Measurements from ENCODE around the gene CPNE9.

CPNE9 gene

GRCh38 chr3:9681011-9681722 is 22.5 kb upstream of the CPNE9 start:
- Mint-ChIP-seq H3K36me3 (peaks cover 65% of the 10 kb centered on the region), H3K27ac (no peak overlapping the region), H3K4me1 (peaks cover 8% of the 10 kb centered on the region), H3K9me3 (no peaks in the 10 kb centered on the region), H3K4me3 (no peak overlapping the region), H3K27me3 (no peaks in the 10 kb centered on the region)
- DNase-seq (ENCODE audit: low spot score in 2 of 2) (no peak), ATAC-seq (ENCODE audit: low read depth) (no peak)

GRCh38 chr3:9681723-9682081 is 21.9 kb upstream of the CPNE9 start:
- Mint-ChIP-seq H3K36me3 (peaks cover 65% of the 10 kb centered on the region), H3K9me3 (no peaks in the 10 kb centered on the region), H3K4me3 (no peak overlapping the region), H3K27ac (no peak overlapping the region), H3K27me3 (no peaks in the 10 kb centered on the region), H3K4me1 (peaks cover 8% of the 10 kb centered on the region)
- no peak for DNase-seq (ENCODE audit: low spot score in 2 of 2)
- ATAC-seq (ENCODE audit: low read depth), result no peak

GRCh38 chr3:9682096-9682495 is 21.5 kb upstream of the CPNE9 start:
- H3K27ac Mint-ChIP-seq, result no peak overlapping the region
- no peak for DNase-seq (ENCODE audit: low spot score in 2 of 2)
- peaks cover 64% of the 10 kb centered on the region for H3K36me3 Mint-ChIP-seq
- H3K9me3 Mint-ChIP-seq, result no peaks in the 10 kb centered on the region
- H3K4me3 Mint-ChIP-seq, result no peak overlapping the region
- H3K4me1 Mint-ChIP-seq, result peaks cover 8% of the 10 kb centered on the region
- H3K27me3 Mint-ChIP-seq, result no peaks in the 10 kb centered on the region
- no peak for ATAC-seq (ENCODE audit: low read depth)

- Mint-ChIP-seq H3K4me3 (no peak overlapping the region), H3K9me3 (no peaks in the 10 kb centered on the region), H3K27ac (no peak overlapping the region), H3K36me3 (peaks cover 61% of the 10 kb centered on the region), H3K27me3 (no peaks in the 10 kb centered on the region), H3K4me1 (peaks cover 8% of the 10 kb centered on the region)
- ATAC-seq (ENCODE audit: low read depth) (no peak), DNase-seq (ENCODE audit: low spot score in 2 of 2) (no peak)
Measured at GRCh38 chr3:9683426-9683825, 20.2 kb upstream of the CPNE9 start.

- Mint-ChIP-seq H3K27ac (no peak overlapping the region), H3K4me1 (peaks cover 19% of the 10 kb centered on the region), H3K9me3 (no peaks in the 10 kb centered on the region), H3K4me3 (no peak overlapping the region), H3K36me3 (peaks cover 59% of the 10 kb centered on the region), H3K27me3 (no peaks in the 10 kb centered on the region)
- DNase-seq (ENCODE audit: low spot score in 2 of 2) (no peak), ATAC-seq (ENCODE audit: low read depth) (no peak)
Measured at GRCh38 chr3:9685216-9686049, 18.2 kb upstream of the CPNE9 start.

- Mint-ChIP-seq H3K4me1 (peaks cover 20% of the 10 kb centered on the region), H3K27ac (no peak overlapping the region), H3K27me3 (no peaks in the 10 kb centered on the region), H3K36me3 (peaks cover 58% of the 10 kb centered on the region), H3K4me3 (no peak overlapping the region), H3K9me3 (no peaks in the 10 kb centered on the region)
- no peak for ATAC-seq (ENCODE audit: low read depth)
- no peak for DNase-seq (ENCODE audit: low spot score in 2 of 2)
Measured at GRCh38 chr3:9686050-9686550, 17.5 kb upstream of the CPNE9 start.

- H3K4me1 Mint-ChIP-seq, result peaks cover 22% of the 10 kb centered on the region
- peaks cover 52% of the 10 kb centered on the region for H3K36me3 Mint-ChIP-seq
- no peak overlapping the region for H3K4me3 Mint-ChIP-seq
- no peak for ATAC-seq (ENCODE audit: low read depth)
- DNase-seq (ENCODE audit: low spot score in 2 of 2), result no peak
- H3K27me3 Mint-ChIP-seq, result no peaks in the 10 kb centered on the region
- H3K9me3 Mint-ChIP-seq, result no peaks in the 10 kb centered on the region
- H3K27ac Mint-ChIP-seq, result no peak overlapping the region
Measured at GRCh38 chr3:9686703-9687102, 16.9 kb upstream of the CPNE9 start.

- Mint-ChIP-seq H3K27ac (no peak overlapping the region), H3K4me3 (no peak overlapping the region), H3K4me1 (peaks cover 22% of the 10 kb centered on the region), H3K27me3 (no peaks in the 10 kb centered on the region), H3K9me3 (no peaks in the 10 kb centered on the region), H3K36me3 (peaks cover 52% of the 10 kb centered on the region)
- no peak for DNase-seq (ENCODE audit: low spot score in 2 of 2)
- ATAC-seq (ENCODE audit: low read depth), result no peak
Measured at GRCh38 chr3:9687514-9687913, 16.1 kb upstream of the CPNE9 start.

GRCh38 chr3:9688961-9689360 is 14.7 kb upstream of the CPNE9 start:
- no peak overlapping the region for H3K4me3 Mint-ChIP-seq
- no peaks in the 10 kb centered on the region for H3K27me3 Mint-ChIP-seq
- H3K36me3 Mint-ChIP-seq, result peaks cover 60% of the 10 kb centered on the region
- H3K9me3 Mint-ChIP-seq, result no peaks in the 10 kb centered on the region
- no peak for ATAC-seq (ENCODE audit: low read depth)
- DNase-seq (ENCODE audit: low spot score in 2 of 2), result no peak
- H3K4me1 Mint-ChIP-seq, result peaks cover 22% of the 10 kb centered on the region
- no peak overlapping the region for H3K27ac Mint-ChIP-seq

- Mint-ChIP-seq H3K4me1 (peaks cover 22% of the 10 kb centered on the region), H3K36me3 (peaks cover 59% of the 10 kb centered on the region), H3K27ac (no peak overlapping the region), H3K27me3 (no peaks in the 10 kb centered on the region), H3K9me3 (no peaks in the 10 kb centered on the region), H3K4me3 (no peak overlapping the region)
- ATAC-seq (ENCODE audit: low read depth), result no peak
- no peak for DNase-seq (ENCODE audit: low spot score in 2 of 2)
Measured at GRCh38 chr3:9689757-9690156, 13.9 kb upstream of the CPNE9 start.

GRCh38 chr3:9690451-9691450 is 12.9 kb upstream of the CPNE9 start:
- Mint-ChIP-seq H3K9me3 (no peaks in the 10 kb centered on the region), H3K27me3 (no peaks in the 10 kb centered on the region), H3K27ac (peak overlapping the region; percentile 74), H3K4me3 (peak overlapping the region; percentile 17), H3K4me1 (peaks cover 20% of the 10 kb centered on the region), H3K36me3 (peaks cover 58% of the 10 kb centered on the region)
- DNase-seq (ENCODE audit: low spot score in 2 of 2), result peak; percentile 41
- peak; percentile 98 for ATAC-seq (ENCODE audit: low read depth)

- no peaks in the 10 kb centered on the region for H3K9me3 Mint-ChIP-seq
- H3K4me1 Mint-ChIP-seq, result peaks cover 20% of the 10 kb centered on the region
- no peak for ATAC-seq (ENCODE audit: low read depth)
- H3K27ac Mint-ChIP-seq, result no peak overlapping the region
- H3K36me3 Mint-ChIP-seq, result peaks cover 53% of the 10 kb centered on the region
- DNase-seq (ENCODE audit: low spot score in 2 of 2), result no peak
- no peak overlapping the region for H3K4me3 Mint-ChIP-seq
- H3K27me3 Mint-ChIP-seq, result no peaks in the 10 kb centered on the region
Measured at GRCh38 chr3:9691636-9692035, 12.0 kb upstream of the CPNE9 start.

- DNase-seq (ENCODE audit: low spot score in 2 of 2) (no peak), ATAC-seq (ENCODE audit: low read depth) (no peak)
- H3K9me3 Mint-ChIP-seq, result no peaks in the 10 kb centered on the region
- H3K4me3 Mint-ChIP-seq, result no peak overlapping the region
- peaks cover 20% of the 10 kb centered on the region for H3K4me1 Mint-ChIP-seq
- peaks cover 53% of the 10 kb centered on the region for H3K36me3 Mint-ChIP-seq
- H3K27ac Mint-ChIP-seq, result no peak overlapping the region
- no peaks in the 10 kb centered on the region for H3K27me3 Mint-ChIP-seq
Measured at GRCh38 chr3:9692416-9692815, 11.2 kb upstream of the CPNE9 start.

- ATAC-seq (ENCODE audit: low read depth) (no peak), DNase-seq (ENCODE audit: low spot score in 2 of 2) (no peak)
- Mint-ChIP-seq H3K4me1 (peaks cover 15% of the 10 kb centered on the region), H3K36me3 (peaks cover 53% of the 10 kb centered on the region), H3K27ac (no peak overlapping the region), H3K27me3 (no peaks in the 10 kb centered on the region), H3K9me3 (no peaks in the 10 kb centered on the region), H3K4me3 (no peak overlapping the region)
Measured at GRCh38 chr3:9695345-9695744, 8.3 kb upstream of the CPNE9 start.
